Testis (tissue), 2 donors: Measurements from ENCODE around the gene TERB2.

ENCODE experiments used
- POLR2A ChIP-seq: fragments of 450-650 bp; IDR thresholded peaks from one replicate; pipeline ENCODE4 v1.6.1; 2017; ENCODE audit warnings: antibody characterized with exemption, mild to moderate bottlenecking, moderate library complexity
- TF ChIP-seq, protein P1 (sequence below), 3 experiments: fragments of 450-650 bp in 2 of 3; fragments of 200-600 bp in 1 of 3; sonication (generic) in 1 of 3; IDR thresholded peaks; one replicate each; pipeline ENCODE4 v1.5.1; 2016 to 2019; ENCODE audit warnings: antibody characterized with exemption in 3 of 3, mild to moderate bottlenecking in 2 of 3, moderate library complexity in 1 of 3

DNA sequence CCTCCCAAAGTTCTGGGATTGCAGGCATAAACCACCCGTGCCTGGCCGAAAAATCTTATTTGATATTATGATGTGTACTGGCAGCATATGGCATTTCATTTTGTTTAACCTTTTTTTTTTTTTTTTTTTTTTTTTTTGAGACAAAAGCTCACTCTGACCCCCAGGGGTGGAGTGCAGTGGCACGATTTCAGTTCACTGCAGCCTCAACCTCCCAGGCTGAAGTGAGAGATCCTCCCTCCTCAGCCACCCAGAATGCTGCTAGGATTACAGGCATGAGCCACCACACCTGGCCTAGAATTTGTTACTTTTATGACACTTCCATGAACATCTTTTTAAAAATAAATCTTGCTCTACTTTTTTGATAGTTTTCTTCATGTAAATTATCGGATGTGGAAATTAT is 12.0 kb downstream of the TERB2 start:
- TF ChIP-seq, protein P1, sequence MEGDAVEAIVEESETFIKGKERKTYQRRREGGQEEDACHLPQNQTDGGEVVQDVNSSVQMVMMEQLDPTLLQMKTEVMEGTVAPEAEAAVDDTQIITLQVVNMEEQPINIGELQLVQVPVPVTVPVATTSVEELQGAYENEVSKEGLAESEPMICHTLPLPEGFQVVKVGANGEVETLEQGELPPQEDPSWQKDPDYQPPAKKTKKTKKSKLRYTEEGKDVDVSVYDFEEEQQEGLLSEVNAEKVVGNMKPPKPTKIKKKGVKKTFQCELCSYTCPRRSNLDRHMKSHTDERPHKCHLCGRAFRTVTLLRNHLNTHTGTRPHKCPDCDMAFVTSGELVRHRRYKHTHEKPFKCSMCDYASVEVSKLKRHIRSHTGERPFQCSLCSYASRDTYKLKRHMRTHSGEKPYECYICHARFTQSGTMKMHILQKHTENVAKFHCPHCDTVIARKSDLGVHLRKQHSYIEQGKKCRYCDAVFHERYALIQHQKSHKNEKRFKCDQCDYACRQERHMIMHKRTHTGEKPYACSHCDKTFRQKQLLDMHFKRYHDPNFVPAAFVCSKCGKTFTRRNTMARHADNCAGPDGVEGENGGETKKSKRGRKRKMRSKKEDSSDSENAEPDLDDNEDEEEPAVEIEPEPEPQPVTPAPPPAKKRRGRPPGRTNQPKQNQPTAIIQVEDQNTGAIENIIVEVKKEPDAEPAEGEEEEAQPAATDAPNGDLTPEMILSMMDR (IDR thresholded peaks at IDR 0.05), result no peak
- TF ChIP-seq POLR2A, result no peak
